Endometrium (tissue), 2 donors: ENCODE measurements around the gene MYL7.

Experiments used
- FAIRE-seq: peaks from 2 replicates; lab custom pipeline; 2012; peaks lifted over from hg19 to GRCh38; lab: Jason Lieb, UNC
- donor health status: control.
- donor health status: control.

Gene MYL7

GRCh38 chr7:44112231-44112996 lies 28.7 kb downstream of the MYL7 start:
- no peak for FAIRE-seq

GRCh38 chr7:44111761-44112160 lies 29.4 kb downstream of the MYL7 start:
- FAIRE-seq: no peak

GRCh38 chr7:44110719-44111635 lies 30.2 kb downstream of the MYL7 start:
- no peak for FAIRE-seq

- FAIRE-seq: no peak
These were observed 31.1 kb downstream of the MYL7 start for GRCh38 chr7:44109991-44110390.

- FAIRE-seq: no peak
These were observed 32.1 kb downstream of the MYL7 start for GRCh38 chr7:44108768-44109750.

GRCh38 chr7:44107961-44108767 lies 33.0 kb downstream of the MYL7 start:
- no peak for FAIRE-seq

- FAIRE-seq: no peak
These were observed 33.8 kb downstream of the MYL7 start for GRCh38 chr7:44107116-44107960.

- FAIRE-seq: no peak
These were observed 34.6 kb downstream of the MYL7 start for GRCh38 chr7:44106311-44107065.

- no peak for FAIRE-seq
These were observed 35.3 kb downstream of the MYL7 start for GRCh38 chr7:44105832-44106231.

- FAIRE-seq: no peak
These were observed 36.0 kb downstream of the MYL7 start for GRCh38 chr7:44104860-44105771.

- no peak for FAIRE-seq
These were observed 36.9 kb downstream of the MYL7 start, which contains the start of gene AEBP1 for GRCh38 chr7:44103923-44104859. Gene AEBP1, plus strand, starts transcription at chr7:44104345. Its CDS starts 321 bp downstream, at chr7:44104666.

- FAIRE-seq: no peak
These were observed 37.6 kb downstream of the MYL7 start for GRCh38 chr7:44103566-44103922.

- no peak for FAIRE-seq
These were observed 38.1 kb downstream of the MYL7 start for GRCh38 chr7:44102846-44103565.

- FAIRE-seq: no peak
These were observed 38.9 kb downstream of the MYL7 start for GRCh38 chr7:44101966-44102845.

- FAIRE-seq: no peak
These were observed 39.7 kb downstream of the MYL7 start for GRCh38 chr7:44101303-44101965.
